ENCODE measurements around the gene C2CD3. TPM values are rescaled to one million over a fixed set of nuclear protein-coding genes. Genes with fewer than 3 reads are reported as not detected.

Gene C2CD3
- total RNA-seq, 1 experiment from 2014 or later = 18.7 TPM

GRCh38 chr11:74220376-74220775 lies 49.6 kb upstream of the C2CD3 start (continued):
- TF ChIP-seq, protein P1, sequence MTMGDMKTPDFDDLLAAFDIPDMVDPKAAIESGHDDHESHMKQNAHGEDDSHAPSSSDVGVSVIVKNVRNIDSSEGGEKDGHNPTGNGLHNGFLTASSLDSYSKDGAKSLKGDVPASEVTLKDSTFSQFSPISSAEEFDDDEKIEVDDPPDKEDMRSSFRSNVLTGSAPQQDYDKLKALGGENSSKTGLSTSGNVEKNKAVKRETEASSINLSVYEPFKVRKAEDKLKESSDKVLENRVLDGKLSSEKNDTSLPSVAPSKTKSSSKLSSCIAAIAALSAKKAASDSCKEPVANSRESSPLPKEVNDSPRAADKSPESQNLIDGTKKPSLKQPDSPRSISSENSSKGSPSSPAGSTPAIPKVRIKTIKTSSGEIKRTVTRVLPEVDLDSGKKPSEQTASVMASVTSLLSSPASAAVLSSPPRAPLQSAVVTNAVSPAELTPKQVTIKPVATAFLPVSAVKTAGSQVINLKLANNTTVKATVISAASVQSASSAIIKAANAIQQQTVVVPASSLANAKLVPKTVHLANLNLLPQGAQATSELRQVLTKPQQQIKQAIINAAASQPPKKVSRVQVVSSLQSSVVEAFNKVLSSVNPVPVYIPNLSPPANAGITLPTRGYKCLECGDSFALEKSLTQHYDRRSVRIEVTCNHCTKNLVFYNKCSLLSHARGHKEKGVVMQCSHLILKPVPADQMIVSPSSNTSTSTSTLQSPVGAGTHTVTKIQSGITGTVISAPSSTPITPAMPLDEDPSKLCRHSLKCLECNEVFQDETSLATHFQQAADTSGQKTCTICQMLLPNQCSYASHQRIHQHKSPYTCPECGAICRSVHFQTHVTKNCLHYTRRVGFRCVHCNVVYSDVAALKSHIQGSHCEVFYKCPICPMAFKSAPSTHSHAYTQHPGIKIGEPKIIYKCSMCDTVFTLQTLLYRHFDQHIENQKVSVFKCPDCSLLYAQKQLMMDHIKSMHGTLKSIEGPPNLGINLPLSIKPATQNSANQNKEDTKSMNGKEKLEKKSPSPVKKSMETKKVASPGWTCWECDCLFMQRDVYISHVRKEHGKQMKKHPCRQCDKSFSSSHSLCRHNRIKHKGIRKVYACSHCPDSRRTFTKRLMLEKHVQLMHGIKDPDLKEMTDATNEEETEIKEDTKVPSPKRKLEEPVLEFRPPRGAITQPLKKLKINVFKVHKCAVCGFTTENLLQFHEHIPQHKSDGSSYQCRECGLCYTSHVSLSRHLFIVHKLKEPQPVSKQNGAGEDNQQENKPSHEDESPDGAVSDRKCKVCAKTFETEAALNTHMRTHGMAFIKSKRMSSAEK (CRISPR knock-in tag; IDR thresholded peaks at IDR 0.05; ENCODE audit: borderline replicate concordance) = no peak
- TF ChIP-seq TEAD1 (CRISPR knock-in tag; IDR thresholded peaks at IDR 0.05) = no peak

DNA sequence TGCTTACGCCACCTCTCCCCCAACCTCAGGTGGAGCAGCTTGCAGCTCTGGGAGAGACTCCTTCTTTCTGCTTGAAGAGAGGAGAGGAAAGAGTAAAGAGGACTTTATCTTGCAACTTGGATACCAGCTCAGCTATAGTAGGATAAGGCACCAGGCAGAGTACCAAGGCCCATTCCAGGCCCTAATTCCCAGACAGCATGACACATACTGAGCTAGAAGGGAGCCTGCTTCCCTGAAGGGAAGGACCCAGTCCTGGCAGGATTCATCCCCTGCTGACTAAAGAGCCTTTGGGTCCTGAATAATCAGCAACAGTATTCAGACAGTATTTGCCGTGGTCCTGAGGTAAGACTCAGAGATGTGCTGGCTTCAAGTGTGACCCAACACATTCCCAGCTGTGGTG lies 41.7 kb upstream of the C2CD3 start:
- TF ChIP-seq RELA (CRISPR knock-in tag; IDR thresholded peaks at IDR 0.05; ENCODE audit: borderline replicate concordance) (no peak), ZNF121 (CRISPR knock-in tag; IDR thresholded peaks at IDR 0.05) (no peak), ELF4 (CRISPR knock-in tag; IDR thresholded peaks at IDR 0.05; ENCODE audit: low read depth) (no peak)
- TF ChIP-seq, protein P2, sequence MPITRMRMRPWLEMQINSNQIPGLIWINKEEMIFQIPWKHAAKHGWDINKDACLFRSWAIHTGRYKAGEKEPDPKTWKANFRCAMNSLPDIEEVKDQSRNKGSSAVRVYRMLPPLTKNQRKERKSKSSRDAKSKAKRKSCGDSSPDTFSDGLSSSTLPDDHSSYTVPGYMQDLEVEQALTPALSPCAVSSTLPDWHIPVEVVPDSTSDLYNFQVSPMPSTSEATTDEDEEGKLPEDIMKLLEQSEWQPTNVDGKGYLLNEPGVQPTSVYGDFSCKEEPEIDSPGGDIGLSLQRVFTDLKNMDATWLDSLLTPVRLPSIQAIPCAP (CRISPR knock-in tag; IDR thresholded peaks at IDR 0.05) = no peak
- no peaks in the 10 kb centered on the region; the same call in 1 of the 2 replicates for H3K27me3 Mint-ChIP-seq (ENCODE audit: low read depth)
- H3K4me3 Mint-ChIP-seq = no peak overlapping the region
- DNase-seq (ENCODE audit: low spot score) (no peak), ATAC-seq (no peak)
- no peak overlapping the region for H3K27ac Mint-ChIP-seq
- H3K36me3 Mint-ChIP-seq = peaks cover 25% of the 10 kb centered on the region
- H3K4me1 Mint-ChIP-seq = peaks cover 16% of the 10 kb centered on the region
- POLR2A ChIA-PET = no interaction called here
- H3K9me3 Mint-ChIP-seq = no peaks in the 10 kb centered on the region
- CTCF ChIA-PET = interaction anchor here (0.6 kb wide), 1 partner anchor 27 kb away, joined by 5 read pairs; no protein-coding TSS in a partner anchor

GRCh38 chr11:74208507-74208906 lies 37.7 kb upstream of the C2CD3 start:
- DNase-seq (ENCODE audit: low spot score) (no peak), ATAC-seq (no peak)
- H3K9me3 Mint-ChIP-seq = no peaks in the 10 kb centered on the region
- POLR2A ChIA-PET = no interaction called here
- H3K36me3 Mint-ChIP-seq = peaks cover 20% of the 10 kb centered on the region
- H3K27me3 Mint-ChIP-seq (ENCODE audit: low read depth) = no peaks in the 10 kb centered on the region; the same call in 1 of the 2 replicates
- H3K4me3 Mint-ChIP-seq = no peak overlapping the region
- no peak overlapping the region for H3K27ac Mint-ChIP-seq
- peaks cover 9% of the 10 kb centered on the region for H3K4me1 Mint-ChIP-seq
- CTCF ChIA-PET = interaction anchor here (0.5 to 1.6 kb wide), 8 partner anchors 10 to 241 kb away, joined by 3 to 9 read pairs (median 4); partner anchors contain the start of genes C2CD3, PPME1 and UCP2
- TF ChIP-seq NR2C2 (CRISPR knock-in tag; IDR thresholded peaks at IDR 0.05) = no peak
- no peak for TF ChIP-seq NR3C1 (CRISPR knock-in tag; conservative IDR thresholded peaks at IDR 0.05; ENCODE audit: low read depth)
- TF ChIP-seq, protein P3, sequence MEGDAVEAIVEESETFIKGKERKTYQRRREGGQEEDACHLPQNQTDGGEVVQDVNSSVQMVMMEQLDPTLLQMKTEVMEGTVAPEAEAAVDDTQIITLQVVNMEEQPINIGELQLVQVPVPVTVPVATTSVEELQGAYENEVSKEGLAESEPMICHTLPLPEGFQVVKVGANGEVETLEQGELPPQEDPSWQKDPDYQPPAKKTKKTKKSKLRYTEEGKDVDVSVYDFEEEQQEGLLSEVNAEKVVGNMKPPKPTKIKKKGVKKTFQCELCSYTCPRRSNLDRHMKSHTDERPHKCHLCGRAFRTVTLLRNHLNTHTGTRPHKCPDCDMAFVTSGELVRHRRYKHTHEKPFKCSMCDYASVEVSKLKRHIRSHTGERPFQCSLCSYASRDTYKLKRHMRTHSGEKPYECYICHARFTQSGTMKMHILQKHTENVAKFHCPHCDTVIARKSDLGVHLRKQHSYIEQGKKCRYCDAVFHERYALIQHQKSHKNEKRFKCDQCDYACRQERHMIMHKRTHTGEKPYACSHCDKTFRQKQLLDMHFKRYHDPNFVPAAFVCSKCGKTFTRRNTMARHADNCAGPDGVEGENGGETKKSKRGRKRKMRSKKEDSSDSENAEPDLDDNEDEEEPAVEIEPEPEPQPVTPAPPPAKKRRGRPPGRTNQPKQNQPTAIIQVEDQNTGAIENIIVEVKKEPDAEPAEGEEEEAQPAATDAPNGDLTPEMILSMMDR (IDR thresholded peaks at IDR 0.05) = no peak
- no peak for TF ChIP-seq ETV6 (CRISPR knock-in tag; IDR thresholded peaks at IDR 0.05)
- TF ChIP-seq, protein P4, sequence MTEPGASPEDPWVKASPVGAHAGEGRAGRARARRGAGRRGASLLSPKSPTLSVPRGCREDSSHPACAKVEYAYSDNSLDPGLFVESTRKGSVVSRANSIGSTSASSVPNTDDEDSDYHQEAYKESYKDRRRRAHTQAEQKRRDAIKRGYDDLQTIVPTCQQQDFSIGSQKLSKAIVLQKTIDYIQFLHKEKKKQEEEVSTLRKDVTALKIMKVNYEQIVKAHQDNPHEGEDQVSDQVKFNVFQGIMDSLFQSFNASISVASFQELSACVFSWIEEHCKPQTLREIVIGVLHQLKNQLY (CRISPR knock-in tag; IDR thresholded peaks at IDR 0.05) = no peak
- TF ChIP-seq NR1H2 (CRISPR knock-in tag; IDR thresholded peaks at IDR 0.05) = no peak
- no peak for TF ChIP-seq OVOL2 (CRISPR knock-in tag; IDR thresholded peaks at IDR 0.05; ENCODE audit: borderline replicate concordance)
- TF ChIP-seq ZNF263 (CRISPR knock-in tag; IDR thresholded peaks at IDR 0.05; ENCODE audit: low read depth) = no peak
- TF ChIP-seq, protein P5, sequence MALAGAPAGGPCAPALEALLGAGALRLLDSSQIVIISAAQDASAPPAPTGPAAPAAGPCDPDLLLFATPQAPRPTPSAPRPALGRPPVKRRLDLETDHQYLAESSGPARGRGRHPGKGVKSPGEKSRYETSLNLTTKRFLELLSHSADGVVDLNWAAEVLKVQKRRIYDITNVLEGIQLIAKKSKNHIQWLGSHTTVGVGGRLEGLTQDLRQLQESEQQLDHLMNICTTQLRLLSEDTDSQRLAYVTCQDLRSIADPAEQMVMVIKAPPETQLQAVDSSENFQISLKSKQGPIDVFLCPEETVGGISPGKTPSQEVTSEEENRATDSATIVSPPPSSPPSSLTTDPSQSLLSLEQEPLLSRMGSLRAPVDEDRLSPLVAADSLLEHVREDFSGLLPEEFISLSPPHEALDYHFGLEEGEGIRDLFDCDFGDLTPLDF (CRISPR knock-in tag; IDR thresholded peaks at IDR 0.05) = no peak
- TF ChIP-seq, protein P6, sequence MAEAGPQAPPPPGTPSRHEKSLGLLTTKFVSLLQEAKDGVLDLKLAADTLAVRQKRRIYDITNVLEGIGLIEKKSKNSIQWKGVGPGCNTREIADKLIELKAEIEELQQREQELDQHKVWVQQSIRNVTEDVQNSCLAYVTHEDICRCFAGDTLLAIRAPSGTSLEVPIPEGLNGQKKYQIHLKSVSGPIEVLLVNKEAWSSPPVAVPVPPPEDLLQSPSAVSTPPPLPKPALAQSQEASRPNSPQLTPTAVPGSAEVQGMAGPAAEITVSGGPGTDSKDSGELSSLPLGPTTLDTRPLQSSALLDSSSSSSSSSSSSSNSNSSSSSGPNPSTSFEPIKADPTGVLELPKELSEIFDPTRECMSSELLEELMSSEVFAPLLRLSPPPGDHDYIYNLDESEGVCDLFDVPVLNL (CRISPR knock-in tag; IDR thresholded peaks at IDR 0.05; ENCODE audit: borderline replicate concordance, low read depth) = no peak
- TF ChIP-seq EMX1 (CRISPR knock-in tag; IDR thresholded peaks at IDR 0.05) = no peak
- no peak for TF ChIP-seq FOXK1 (CRISPR knock-in tag; IDR thresholded peaks at IDR 0.05)
- no peak for TF ChIP-seq ARID4B (CRISPR knock-in tag; IDR thresholded peaks at IDR 0.05; ENCODE audit: borderline replicate concordance)

Data from WTC11 (cell line).